GM19438 (cell line): ENCODE results near the gene TNC.

Source experiments
- ATAC-seq: cut with Tn5 transposase; IDR thresholded peaks from one replicate; pipeline ENCODE4 v1.9.1; 2021; ENCODE audit warnings: low read depth; ENCODE audit not compliant: unreplicated experiment

TNC gene

GRCh38 chr9:115018547-115019435 lies 99.2 kb downstream of the TNC start:
- ATAC-seq = no peak

- ATAC-seq = no peak
Observed at GRCh38 chr9:115016344-115016743, 101.6 kb downstream of the TNC start.

- peak; percentile 56 for ATAC-seq
Observed at GRCh38 chr9:115015018-115015635, 102.8 kb downstream of the TNC start.

GRCh38 chr9:115014438-115014837 lies 103.5 kb downstream of the TNC start:
- ATAC-seq = no peak

GRCh38 chr9:115013998-115014397 lies 104.0 kb downstream of the TNC start:
- ATAC-seq = no peak

GRCh38 chr9:115012486-115012885 lies 105.5 kb downstream of the TNC start:
- no peak for ATAC-seq

- no peak for ATAC-seq
Observed at GRCh38 chr9:115010874-115011273, 107.1 kb downstream of the TNC start.

- ATAC-seq = no peak
Observed at GRCh38 chr9:115008536-115009270, 109.3 kb downstream of the TNC start.

GRCh38 chr9:115006660-115007059 lies 111.3 kb downstream of the TNC start:
- ATAC-seq = no peak

GRCh38 chr9:115005322-115005721 lies 112.6 kb downstream of the TNC start:
- ATAC-seq = no peak

GRCh38 chr9:115004545-115004944 lies 113.4 kb downstream of the TNC start:
- ATAC-seq = no peak

- no peak for ATAC-seq
Observed at GRCh38 chr9:115002371-115003120, 115.4 kb downstream of the TNC start.

- ATAC-seq = no peak
Observed at GRCh38 chr9:115000217-115000639, 117.7 kb downstream of the TNC start.

GRCh38 chr9:114998326-114998725 lies 119.6 kb downstream of the TNC start:
- ATAC-seq = no peak

GRCh38 chr9:114995681-114996221 lies 122.2 kb downstream of the TNC start:
- ATAC-seq = no peak

- no peak for ATAC-seq
Observed at GRCh38 chr9:114994768-114995167, 123.2 kb downstream of the TNC start.

- no peak for ATAC-seq
Observed at GRCh38 chr9:114991861-114992260, 126.1 kb downstream of the TNC start.

GRCh38 chr9:114990901-114991300 lies 127.1 kb downstream of the TNC start:
- ATAC-seq = no peak

- no peak for ATAC-seq
Observed at GRCh38 chr9:114989600-114990410, 128.2 kb downstream of the TNC start.
